HCT116 (cell line): ENCODE measurements around the gene CLTC. TPM values are rescaled to one million over a fixed set of nuclear protein-coding genes. Genes with fewer than 3 reads are reported as not detected.

Experiments used
- ATAC-seq: fragments of 200-7000 bp; cut with Tn5 transposase; 2 replicates; pipeline ENCODE4 v1.9.1; 2020; ENCODE audit warnings: mild to moderate bottlenecking, moderate library complexity
- BruUV-seq: library from RNA; stranded (reverse); fragments of 400-500 nt; replicated peaks from 2 replicates; lab custom pipeline; 2021; lab: Mats Ljungman, UMichigan
- CTCF ChIA-PET: fragments of 300-600 bp; sonication (Branson Sonifier 250); formaldehyde crosslinking; loops from one replicate; lab custom pipeline; 2021; ENCODE audit warnings: antibody characterized with exemption; lab: Charles Lee
- POLR2A ChIA-PET: fragments of 300-600, 350-600 bp; sonication (Branson Sonifier 250); formaldehyde crosslinking; loops from one replicate; lab custom pipeline; 2021; ENCODE audit warnings: antibody characterized with exemption; lab: Charles Lee
- RAD21 ChIA-PET, 2 experiments: fragments of 300-600 bp; sonication (Branson Sonifier 250); formaldehyde crosslinking; loops; one replicate each; lab custom pipeline; 2023; ENCODE audit warnings: low total read pairs in 2 of 2; ENCODE audit not compliant: uncharacterized antibody in 2 of 2, unreplicated experiment in 2 of 2, low non-redundant PET in 1 of 2; lab: Charles Lee
- DNase-seq: peaks from one replicate; pipeline ENCODE4 v3.0.0-alpha.2; 2010; ENCODE audit warnings: low read depth, low spot score
- H2AFZ ChIP-seq: fragments of 200-600 bp; shearing (Covaris generic), sonication (generic); 2 replicates; pipeline ENCODE4 v1.6.1; 2017; ENCODE audit warnings: low read depth, mixed run types, mixed read lengths, antibody characterized with exemption, low read length; ENCODE audit not compliant: poor library complexity, severe bottlenecking
- H3K27ac ChIP-seq: 2 replicates; pipeline ENCODE4 v1.5.1; 2012; ENCODE audit warnings: low read depth, low read length
- H3K27me3 ChIP-seq: fragments of 200-600 bp; sonication (generic); 2 replicates; pipeline ENCODE4 v1.6.1; 2016; ENCODE audit warnings: mixed run types, low read length, mixed read lengths; ENCODE audit not compliant: insufficient read depth
- H3K36me3 ChIP-seq, 2 experiments: fragments of 200-500 bp in 1 of 2; fragments of 200-600 bp in 1 of 2; sonication (Bioruptor generic) in 1 of 2; sonication (generic) in 1 of 2; 2 replicates each; pipeline versions ENCODE4 v1.5.1 to v1.6.1; 2014 to 2016; ENCODE audit warnings: low read length in 2 of 2, inconsistent platforms in 1 of 2, mixed read lengths in 1 of 2, mixed run types in 1 of 2; ENCODE audit not compliant: insufficient read depth in 2 of 2, control insufficient read depth in 1 of 2
- H3K4me1 ChIP-seq, 2 experiments: fragments of 200-600 bp in 1 of 2; sonication (generic) in 1 of 2; 2 replicates each; pipeline versions ENCODE4 v1.5.1 to v1.6.1; 2012 to 2017; ENCODE audit warnings: low read length in 2 of 2, inconsistent platforms in 1 of 2, mild to moderate bottlenecking in 1 of 2, mixed read lengths in 1 of 2, mixed run types in 1 of 2, moderate library complexity in 1 of 2; ENCODE audit not compliant: insufficient read depth in 2 of 2, control insufficient read depth in 1 of 2
- H3K4me2 ChIP-seq: fragments of 200-600 bp; sonication (generic); 2 replicates; pipeline ENCODE4 v1.6.1; 2017; ENCODE audit warnings: mixed run types, low read length, mixed read lengths
- H3K4me3 ChIP-seq, 2 experiments: fragments of 200-600 bp in 1 of 2; sonication (generic) in 1 of 2; replicated peaks in 1 of 2; 2 replicates each; pipeline ENCODE4 v1.5.1; 2011 to 2016; ENCODE audit warnings: low read length in 2 of 2, control low read depth in 1 of 2, low read depth in 1 of 2, mild to moderate bottlenecking in 1 of 2, mixed read lengths in 1 of 2, mixed run types in 1 of 2
- H3K79me2 ChIP-seq: fragments of 200-600 bp; sonication (generic); 2 replicates; pipeline ENCODE4 v1.6.1; 2017; ENCODE audit warnings: mild to moderate bottlenecking, mixed run types, low read length, moderate library complexity, mixed read lengths; ENCODE audit not compliant: insufficient read depth
- H3K9ac ChIP-seq: fragments of 200-600 bp; sonication (generic); 2 replicates; pipeline ENCODE4 v1.6.1; 2016; ENCODE audit warnings: low read length, mixed read lengths
- H3K9me2 ChIP-seq: fragments of 200-600 bp; sonication (generic), shearing (Covaris generic); 2 replicates; pipeline ENCODE4 v1.6.1; 2017; ENCODE audit warnings: mixed run types, mild to moderate bottlenecking, moderate library complexity; ENCODE audit not compliant: insufficient read depth
- H3K9me3 ChIP-seq, 2 experiments: fragments of 200-500 bp in 1 of 2; fragments of 200-600 bp in 1 of 2; sonication (Bioruptor generic) in 1 of 2; sonication (generic) in 1 of 2; 2 replicates each; pipeline ENCODE4 v1.6.1; 2014 to 2017; ENCODE audit warnings: low read length in 2 of 2, mixed read lengths in 2 of 2, inconsistent platforms in 1 of 2, low read depth in 1 of 2, mild to moderate bottlenecking in 1 of 2, mixed run types in 1 of 2, moderate library complexity in 1 of 2; ENCODE audit not compliant: control insufficient read depth in 1 of 2, insufficient read depth in 1 of 2
- H4K20me1 ChIP-seq: fragments of 200-600 bp; sonication (generic), shearing (Covaris generic); 2 replicates; pipeline ENCODE4 v1.6.1; 2017; ENCODE audit warnings: mixed run types, mild to moderate bottlenecking, moderate library complexity; ENCODE audit not compliant: insufficient read depth
- ATF3 ChIP-seq: IDR thresholded peaks from 2 replicates; pipeline ENCODE4 v1.6.1; 2012
- CBX3 ChIP-seq: IDR thresholded peaks from 2 replicates; pipeline ENCODE4 v1.6.1; 2012; ENCODE audit warnings: low read depth
- CEBPB ChIP-seq: IDR thresholded peaks from 2 replicates; pipeline ENCODE4 v1.6.1; 2012; ENCODE audit warnings: low read depth
- CTCF ChIP-seq, 3 experiments: fragments of 200-600 bp in 1 of 3; sonication (generic) in 1 of 3; IDR thresholded peaks in 2 of 3; conservative IDR thresholded peaks in 1 of 3; 2 replicates each; pipeline ENCODE4 v1.5.1; 2012 to 2017; ENCODE audit warnings: low read depth in 2 of 3, low read length in 2 of 3, antibody characterized with exemption in 1 of 3, borderline replicate concordance in 1 of 3, control low read depth in 1 of 3, mild to moderate bottlenecking in 1 of 3, mixed read lengths in 1 of 3, mixed run types in 1 of 3, moderate library complexity in 1 of 3; ENCODE audit not compliant: insufficient read depth in 1 of 3
- ELF1 ChIP-seq: IDR thresholded peaks from 2 replicates; pipeline ENCODE4 v1.6.1; 2012; ENCODE audit warnings: low read depth, borderline replicate concordance
- EZH2 ChIP-seq: fragments of 200-600 bp; sonication (generic); IDR thresholded peaks from 2 replicates; pipeline ENCODE4 v1.6.1; 2017; ENCODE audit warnings: antibody characterized with exemption, mixed run types
- FOSL1 ChIP-seq: IDR thresholded peaks from 2 replicates; pipeline ENCODE4 v1.6.1; 2012; ENCODE audit warnings: low read depth
- MAX ChIP-seq: IDR thresholded peaks from 2 replicates; pipeline ENCODE4 v1.6.1; 2012
- RAD21 ChIP-seq: IDR thresholded peaks from 2 replicates; pipeline ENCODE4 v1.6.1; 2012; ENCODE audit warnings: low read depth, mild to moderate bottlenecking
- REST ChIP-seq: IDR thresholded peaks from 2 replicates; pipeline ENCODE4 v1.6.1; 2012; ENCODE audit warnings: low read depth
- SIN3A ChIP-seq: IDR thresholded peaks from 2 replicates; pipeline ENCODE4 v1.6.1; 2012; ENCODE audit warnings: low read depth
- SP1 ChIP-seq: IDR thresholded peaks from 2 replicates; pipeline ENCODE4 v1.6.1; 2012; ENCODE audit warnings: low read depth
- SRF ChIP-seq: IDR thresholded peaks from 2 replicates; pipeline ENCODE4 v1.6.1; 2012; ENCODE audit warnings: low read depth
- TCF7L2 ChIP-seq: IDR thresholded peaks from 2 replicates; pipeline ENCODE4 v1.7.0; 2011; ENCODE audit warnings: borderline replicate concordance, inconsistent platforms; ENCODE audit not compliant: insufficient read depth, insufficient read length; ENCODE audit errors: extremely low read depth
- ZFX ChIP-seq: fragments of 450-650 bp; IDR thresholded peaks from 2 replicates; pipeline ENCODE4 v1.6.1; 2017
- ZNF274 ChIP-seq: fragments of 200-500 bp; sonication (Bioruptor generic); IDR thresholded peaks from 2 replicates; pipeline ENCODE4 v1.6.1; 2014; ENCODE audit warnings: mild to moderate bottlenecking, low read depth, low read length, inconsistent platforms
- intact Hi-C: fragments of 100-400 bp; cut with micrococcal nuclease; formaldehyde crosslinking; loops from 2 replicates; pipeline ENCODE4 v1.10.0; 2022
- total RNA-seq: library from RNA; stranded (reverse); gene quantifications from one replicate; pipeline ENCODE4 v1.2.1, GENCODE V29; 2021; ENCODE audit not compliant: unreplicated experiment

The CLTC gene
- total RNA-seq, 1 experiment from 2014 or later: 351 TPM

- Histone ChIP-seq H3K9me2 (no peaks in the 10 kb centered on the region), H3K9ac (no peak overlapping the region), H3K27ac (no peak overlapping the region), H3K4me3 (no peak overlapping the region), H4K20me1 (peaks cover 18% of the 10 kb centered on the region; the same call in 1 of the 2 replicates), H3K4me2 (no peak overlapping the region), H2AFZ (no peak overlapping the region), H3K9me3 (no peaks in the 10 kb centered on the region), H3K4me1 (peaks cover 10 to 21% of the 10 kb centered on the region in 2 experiments; a peak in 3 of 4 replicates), H3K27me3 (no peaks in the 10 kb centered on the region), H3K79me2 (peaks cover 99% of the 10 kb centered on the region), H3K36me3 (no peaks in the 10 kb centered on the region)
- intact Hi-C loops: no loop called here
- TF ChIP-seq REST (no peak), EZH2 (no peak), ZFX (no peak), SIN3A (no peak), FOSL1 (no peak), SP1 (no peak), ELF1 (no peak)
- CTCF ChIA-PET: interaction anchor here (1.2 kb wide), 1 partner anchor 147 kb away, joined by 3 read pairs; no protein-coding TSS in a partner anchor
- no TSS peak for BruUV-seq
- no peak for ATAC-seq
- POLR2A ChIA-PET: no interaction called here
- RAD21 ChIA-PET: no interaction called here
- DNase-seq: no peak
These were observed 92.2 kb downstream of the CLTC start for GRCh38 chr17:59711936-59712335.

- H3K9ac ChIP-seq: no peak overlapping the region
- no peaks in the 10 kb centered on the region for H3K9me3 ChIP-seq
- DNase-seq (no peak), ATAC-seq (no peak)
- peak overlapping the region; percentile 12; the same call in 1 of the 2 replicates for H3K4me2 ChIP-seq
- peaks cover 100% of the 10 kb centered on the region for H3K79me2 ChIP-seq
- no peaks in the 10 kb centered on the region for H3K9me2 ChIP-seq
- intact Hi-C loops: no loop called here
- no TSS peak for BruUV-seq
- H2AFZ ChIP-seq: no peak overlapping the region
- H3K27ac ChIP-seq: no peak overlapping the region
- H3K27me3 ChIP-seq: no peaks in the 10 kb centered on the region
- ChIA-PET CTCF (no interaction called here), RAD21 (no interaction called here), POLR2A (no interaction called here)
- H3K4me3 ChIP-seq: no peak overlapping the region
- H4K20me1 ChIP-seq: peaks cover 18% of the 10 kb centered on the region; the same call in 1 of the 2 replicates
- H3K36me3 ChIP-seq: no peaks in the 10 kb centered on the region; a peak in 1 of 4 replicates
- peaks cover 10 to 21% of the 10 kb centered on the region in 2 experiments; a peak in 3 of 4 replicates for H3K4me1 ChIP-seq
- TF ChIP-seq ZFX: no peak
- no peak for TF ChIP-seq CEBPB
- no peak for TF ChIP-seq TCF7L2
- no peak for TF ChIP-seq SP1
- no peak for TF ChIP-seq RAD21
- TF ChIP-seq SIN3A: no peak
- no peak for TF ChIP-seq ELF1
- no peak for TF ChIP-seq ATF3
- TF ChIP-seq ZNF274: no peak
- no peak for TF ChIP-seq CBX3
- no peak for TF ChIP-seq CTCF (IDR thresholded peaks at IDR 0.05 in 2 of 3, conservative IDR thresholded peaks at IDR 0.05 in 1 of 3; ENCODE audit: borderline replicate concordance in 1 of 3, insufficient read depth in 1 of 3, low read depth in 2 of 3, low read length in 2 of 3)
- no peak for TF ChIP-seq SRF
- no peak for TF ChIP-seq MAX
- TF ChIP-seq EZH2: no peak
These were observed 93.2 kb downstream of the CLTC start for GRCh38 chr17:59712862-59713261.
